Smooth muscle cell (in vitro differentiated cells): ENCODE results near the gene GADD45GIP1. TPM values are rescaled to one million over a fixed set of nuclear protein-coding genes. Genes with fewer than 3 reads are reported as not detected.
"Not testable (repeated sequence)": the region's sequence is repeated elsewhere in the genome, so short reads cannot be mapped to it uniquely, and the experiment has no call there.

Experiments
- DNase-seq: peaks from one replicate; lab custom pipeline; 2025; ENCODE audit not compliant: unreplicated experiment; lab: John Stamatoyannopoulos, UW
- H2AFZ ChIP-seq: fragments of 200-600 bp; sonication (generic); 2 replicates; pipeline ENCODE4 v1.6.0; 2016; ENCODE audit warnings: antibody characterized with exemption, low read depth, mild to moderate bottlenecking
- H3F3A ChIP-seq: fragments of 200-600 bp; sonication (generic); 2 replicates; pipeline ENCODE4 v1.6.0; 2017; ENCODE audit warnings: antibody characterized with exemption, low read depth
- H3K27ac ChIP-seq: fragments of 200-600 bp; sonication (generic); 2 replicates; pipeline ENCODE4 v1.5.1; 2016; ENCODE audit warnings: low read depth, mild to moderate bottlenecking
- H3K27me3 ChIP-seq: fragments of 200-600 bp; sonication (generic); 2 replicates; pipeline ENCODE4 v1.6.1; 2016; ENCODE audit warnings: low read depth, mild to moderate bottlenecking
- H3K36me3 ChIP-seq: fragments of 200-600 bp; sonication (generic); 2 replicates; pipeline ENCODE4 v1.5.1; 2016; ENCODE audit warnings: low read depth
- H3K4me1 ChIP-seq: fragments of 200-600 bp; sonication (generic); 2 replicates; pipeline ENCODE4 v1.5.1; 2016; ENCODE audit warnings: low read depth
- H3K4me2 ChIP-seq: fragments of 200-600 bp; sonication (generic); 2 replicates; pipeline ENCODE4 v1.6.0; 2016; ENCODE audit warnings: mild to moderate bottlenecking
- H3K4me3 ChIP-seq: fragments of 200-600 bp; sonication (generic); 2 replicates; pipeline ENCODE4 v1.5.1; 2016; ENCODE audit warnings: mild to moderate bottlenecking
- H3K79me2 ChIP-seq: fragments of 200-600 bp; sonication (generic); 2 replicates; pipeline ENCODE4 v1.6.0; 2016; ENCODE audit warnings: low read depth, mild to moderate bottlenecking
- H3K9ac ChIP-seq: fragments of 200-600 bp; sonication (generic); 2 replicates; pipeline ENCODE4 v1.6.0; 2016; ENCODE audit warnings: low read depth
- H3K9me3 ChIP-seq: fragments of 200-600 bp; sonication (generic); replicated peaks from 2 replicates; pipeline ENCODE4 v1.5.1; 2016; ENCODE audit warnings: low read depth
- H4K20me1 ChIP-seq: fragments of 200-600 bp; sonication (generic); 2 replicates; pipeline ENCODE4 v1.6.0; 2016; ENCODE audit warnings: low read depth
- CTCF ChIP-seq: fragments of 200-600 bp; sonication (generic); IDR thresholded peaks from 2 replicates; pipeline ENCODE4 v1.5.1; 2017; ENCODE audit warnings: borderline replicate concordance, mild to moderate bottlenecking, antibody characterized with exemption; ENCODE audit not compliant: insufficient read depth, poor library complexity, severe bottlenecking
- WGBS: methylation state at CpG from one replicate; pipeline ENCODE4 v1.1.7; 2016; ENCODE audit warnings: low lambda C conversion rate; 5-methylcytosine and 5-hydroxymethylcytosine counted together
- polyA plus RNA-seq: library from polyadenylated mRNA; unstranded; fragments of >200 nt; fragmentation: Nextera tagmentation; extraction: Ambion mirVana; gene quantifications from 2 replicates; pipeline ENCODE4 v1.2.1, GENCODE V29; 2016
- total RNA-seq: library from RNA; depleted of rRNA; stranded (reverse); fragments of >200 nt; gene quantifications from 2 replicates; pipeline ENCODE4 v1.2.3, GENCODE V29; 2014

GADD45GIP1 gene
- total and polyA plus RNA-seq, 2 experiments from 2014 or later = 51.5 to 152 TPM

DNA sequence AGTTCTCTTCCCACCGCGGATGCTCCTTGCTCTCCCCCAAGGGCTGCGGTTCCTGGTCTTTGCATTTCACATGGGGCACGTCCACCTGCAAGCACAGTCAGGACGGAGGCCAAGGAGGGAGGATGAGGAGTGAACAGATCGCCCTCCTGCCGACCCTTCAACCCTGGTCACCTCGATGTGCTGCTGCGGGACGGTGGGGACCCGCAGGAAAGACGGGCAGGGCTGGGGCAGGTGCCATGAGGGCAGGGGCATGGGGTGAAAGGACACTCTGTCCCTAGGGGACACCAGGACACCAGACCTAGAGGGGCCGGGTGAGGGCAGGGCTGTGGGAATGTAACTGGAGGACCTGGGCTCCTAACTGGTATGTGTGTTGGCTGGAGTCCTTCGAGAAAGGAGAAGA lies 38.8 kb downstream of the GADD45GIP1 start:
- TF ChIP-seq CTCF = no peak
- no peaks in the 10 kb centered on the region for H4K20me1 ChIP-seq
- no peaks in the 10 kb centered on the region for H3K9me3 ChIP-seq
- no peaks in the 10 kb centered on the region for H3K36me3 ChIP-seq
- WGBS = 92% methylated on average over 14 of the region's 14 CpGs
- H3K79me2 ChIP-seq = no peaks in the 10 kb centered on the region
- no peak overlapping the region for H2AFZ ChIP-seq
- H3K4me2 ChIP-seq = no peak overlapping the region
- H3K27ac ChIP-seq = no peak overlapping the region
- H3F3A ChIP-seq = peaks cover 3% of the 10 kb centered on the region
- no peak overlapping the region for H3K9ac ChIP-seq
- H3K27me3 ChIP-seq = no peaks in the 10 kb centered on the region
- H3K4me1 ChIP-seq = peaks cover 7% of the 10 kb centered on the region
- DNase-seq = no peak
- no peak overlapping the region for H3K4me3 ChIP-seq

DNA sequence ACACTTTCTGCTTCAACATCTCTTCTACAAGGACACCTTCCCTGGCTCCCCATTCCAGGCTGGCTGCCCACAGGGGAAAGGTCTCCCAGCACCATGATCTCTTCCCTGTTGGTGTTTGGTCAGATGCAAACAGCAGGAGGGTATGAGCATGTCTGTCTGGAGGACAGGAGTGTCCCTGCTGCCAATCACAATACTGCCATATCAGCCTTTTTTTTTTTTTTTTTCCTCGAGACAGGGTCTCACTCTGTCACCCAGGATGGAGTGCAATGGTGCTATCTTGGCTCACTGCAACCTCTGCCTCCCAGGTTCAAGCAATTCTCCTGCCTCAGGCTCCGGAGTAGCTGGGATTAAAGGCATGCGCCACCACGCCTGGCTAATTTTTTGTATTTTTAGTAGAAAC lies 41.2 kb downstream of the GADD45GIP1 start:
- H3K27me3 ChIP-seq, H3K4me2 ChIP-seq, H3K9ac ChIP-seq, H3F3A ChIP-seq, H2AFZ ChIP-seq, H3K36me3 ChIP-seq, H3K4me3 ChIP-seq, DNase-seq, H4K20me1 ChIP-seq, H3K27ac ChIP-seq, H3K79me2 ChIP-seq, H3K9me3 ChIP-seq: not testable (repeated sequence)
- WGBS = 84% methylated on average over 4 of the region's 4 CpGs
- peaks cover 19% of the 10 kb centered on the region for H3K4me1 ChIP-seq

DNA sequence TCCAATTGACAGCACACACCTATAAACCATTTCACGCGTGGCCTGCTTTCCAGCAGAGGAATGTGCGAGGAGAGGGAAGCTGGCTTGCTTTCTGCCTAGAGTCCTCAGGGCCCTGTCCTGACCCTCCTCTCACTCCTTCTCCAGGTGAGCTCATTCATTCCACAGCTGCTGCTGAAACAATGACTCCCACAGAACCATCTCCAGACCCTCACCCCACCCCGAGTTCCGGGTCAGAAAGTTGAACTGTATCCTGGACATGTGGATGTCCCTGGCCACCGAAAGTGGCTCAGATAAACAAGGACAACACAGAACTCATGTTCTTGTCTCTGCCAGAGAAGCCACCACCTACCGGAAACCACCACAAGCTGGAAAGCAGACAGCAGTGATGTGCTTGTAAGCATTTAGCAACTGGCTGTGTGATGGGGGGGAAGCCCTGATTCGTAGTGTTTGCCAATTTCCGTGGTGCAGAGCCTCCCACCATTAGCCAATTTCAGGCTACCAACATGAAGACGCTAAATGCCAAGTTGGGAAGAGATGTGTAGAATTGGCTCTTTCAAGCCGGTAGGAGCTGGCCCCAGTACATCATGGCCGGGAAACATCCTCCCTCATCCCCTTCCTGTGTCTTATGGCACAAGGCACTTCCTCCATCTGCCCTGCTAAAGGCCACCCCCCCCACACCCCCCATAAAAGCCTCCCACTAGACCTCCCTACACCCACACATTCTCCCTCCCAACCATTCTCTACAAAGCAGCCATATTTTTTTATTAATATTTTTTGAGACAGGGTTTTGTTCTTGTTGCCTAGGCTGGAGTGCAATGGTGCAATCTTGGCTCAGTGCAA lies 43.0 kb downstream of the GADD45GIP1 start:
- Histone ChIP-seq H4K20me1 (no peaks in the 10 kb centered on the region), H3F3A (no peaks in the 10 kb centered on the region), H3K9ac (no peak overlapping the region), H3K27me3 (no peaks in the 10 kb centered on the region), H3K36me3 (no peaks in the 10 kb centered on the region), H3K4me3 (no peak overlapping the region), H3K9me3 (no peaks in the 10 kb centered on the region), H3K4me2 (no peak overlapping the region), H2AFZ (no peak overlapping the region), H3K4me1 (peaks cover 19% of the 10 kb centered on the region), H3K79me2 (no peaks in the 10 kb centered on the region), H3K27ac (no peak overlapping the region)
- no peak for TF ChIP-seq CTCF
- WGBS = 88% methylated on average over 12 of the region's 12 CpGs
- DNase-seq = no peak

DNA sequence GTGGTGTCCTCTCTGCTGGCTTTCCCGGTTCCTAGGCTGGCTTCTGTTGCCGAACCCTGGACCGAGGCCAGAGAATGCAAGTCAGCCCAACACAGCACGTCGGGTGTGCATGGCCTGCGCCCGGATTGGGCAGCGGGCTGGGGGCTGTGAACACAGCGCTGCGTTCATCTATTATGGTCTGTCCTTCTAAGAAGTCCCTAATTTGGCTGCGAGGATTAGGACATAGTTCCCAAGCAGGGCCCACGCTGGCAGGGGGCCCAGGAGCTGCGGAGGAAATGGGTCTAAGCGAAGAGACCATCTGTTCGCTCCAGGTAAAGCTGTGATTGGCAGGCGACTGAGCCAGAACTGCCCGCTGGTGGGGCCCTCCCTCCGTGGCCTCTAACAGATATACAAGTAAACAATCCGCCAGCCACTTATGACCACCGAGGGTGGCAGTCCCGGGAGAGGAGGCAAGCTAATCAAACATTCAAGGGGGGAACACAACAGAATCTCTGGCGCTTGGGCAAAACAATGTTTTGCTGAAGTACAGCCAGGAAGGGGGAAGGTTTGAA lies 43.9 kb downstream of the GADD45GIP1 start:
- no peaks in the 10 kb centered on the region for H3K9me3 ChIP-seq
- no peaks in the 10 kb centered on the region for H3K27me3 ChIP-seq
- no peak overlapping the region for H3K9ac ChIP-seq
- H3K4me2 ChIP-seq = peak overlapping the region; percentile 71
- H3K27ac ChIP-seq = no peak overlapping the region
- no peaks in the 10 kb centered on the region for H3K36me3 ChIP-seq
- DNase-seq = no peak
- no peaks in the 10 kb centered on the region for H3F3A ChIP-seq
- peak overlapping the region; percentile 18 for H3K4me3 ChIP-seq
- no peaks in the 10 kb centered on the region for H4K20me1 ChIP-seq
- H3K79me2 ChIP-seq = no peaks in the 10 kb centered on the region
- peaks cover 19% of the 10 kb centered on the region for H3K4me1 ChIP-seq
- TF ChIP-seq CTCF = no peak
- no peak overlapping the region for H2AFZ ChIP-seq
- 35% methylated on average over 22 of the region's 22 CpGs for whole genome bisulfite sequencing
